CD14-positive monocyte (primary cell): ENCODE results near the gene CIITA. TPM values are rescaled to one million over a fixed set of nuclear protein-coding genes. Genes with fewer than 3 reads are reported as not detected.

ENCODE experiments used
- DNase-seq, 3 donors: peaks; one replicate each; pipeline ENCODE4 v3.0.0-alpha.2; 2011 to 2022
- H2AFZ ChIP-seq: 2 replicates; pipeline ENCODE4 v1.6.0; 2012; ENCODE audit warnings: mild to moderate bottlenecking, low read depth, low read length, inconsistent platforms; ENCODE audit not compliant: insufficient read depth, poor library complexity, severe bottlenecking
- H3K27ac ChIP-seq, 2 donors: 1 replicate in 1 of 2; 2 replicates in 1 of 2; pipeline ENCODE4 v1.5.1; 2012 to 2013; ENCODE audit warnings: low read length in 2 of 2, control low read depth in 1 of 2, inconsistent platforms in 1 of 2, low read depth in 1 of 2, mild to moderate bottlenecking in 1 of 2
- H3K27me3 ChIP-seq, 2 donors: one replicate each; pipeline versions ENCODE4 v1.6.0 to v1.6.1; 2011 to 2013; ENCODE audit warnings: low read length in 2 of 2; ENCODE audit not compliant: control insufficient read depth in 2 of 2, insufficient read depth in 2 of 2
- H3K36me3 ChIP-seq, 2 donors: replicated peaks in 1 of 2; 1 replicate in 1 of 2; 2 replicates in 1 of 2; pipeline versions ENCODE4 v1.5.1 to v1.6.1; 2012 to 2013; ENCODE audit warnings: low read length in 2 of 2, control low read depth in 1 of 2, inconsistent platforms in 1 of 2, mild to moderate bottlenecking in 1 of 2; ENCODE audit not compliant: insufficient read depth in 2 of 2, control insufficient read depth in 1 of 2
- H3K4me1 ChIP-seq, 2 donors: 1 replicate in 1 of 2; 2 replicates in 1 of 2; pipeline versions ENCODE4 v1.5.1 to v1.6.1; 2012 to 2013; ENCODE audit warnings: low read length in 2 of 2, control low read depth in 1 of 2, inconsistent platforms in 1 of 2, mild to moderate bottlenecking in 1 of 2, moderate library complexity in 1 of 2; ENCODE audit not compliant: insufficient read depth in 2 of 2, control insufficient read depth in 1 of 2
- H3K4me2 ChIP-seq: replicated peaks from 2 replicates; pipeline ENCODE3; 2012; ENCODE audit warnings: low read length, moderate library complexity, mild to moderate bottlenecking; ENCODE audit not compliant: poor library complexity, severe bottlenecking; ENCODE audit errors: extremely low read depth
- H3K4me3 ChIP-seq, 3 experiments: fragments of 200-600 bp in 1 of 3; sonication (generic) in 1 of 3; replicated peaks in 1 of 3; 1 replicate in 2 of 3; 2 replicates in 1 of 3; pipeline ENCODE4 v1.5.1; 2011 to 2013; ENCODE audit warnings: low read length in 3 of 3, mild to moderate bottlenecking in 3 of 3, control low read depth in 2 of 3, low read depth in 2 of 3, inconsistent platforms in 1 of 3, moderate library complexity in 1 of 3
- H3K79me2 ChIP-seq: 2 replicates; pipeline ENCODE4 v1.6.0; 2012; ENCODE audit warnings: mild to moderate bottlenecking, control low read depth, inconsistent platforms, low read length, moderate library complexity; ENCODE audit not compliant: insufficient read depth
- H3K9ac ChIP-seq: 2 replicates; pipeline ENCODE4 v1.6.0; 2017; ENCODE audit warnings: low read length, mild to moderate bottlenecking; ENCODE audit not compliant: insufficient read depth, poor library complexity, severe bottlenecking
- H3K9me3 ChIP-seq, 2 donors: replicated peaks in 1 of 2; 1 replicate in 1 of 2; 2 replicates in 1 of 2; pipeline versions ENCODE4 v1.5.1 to v1.6.1; 2012 to 2013; ENCODE audit warnings: low read length in 2 of 2, control low read depth in 1 of 2; ENCODE audit not compliant: control insufficient read depth in 1 of 2, insufficient read depth in 1 of 2
- H4K20me1 ChIP-seq: 2 replicates; pipeline ENCODE4 v1.6.0; 2012; ENCODE audit warnings: mild to moderate bottlenecking, low read length, control low read depth, moderate library complexity; ENCODE audit not compliant: insufficient read depth
- H3K27ac Mint-ChIP-seq, 7 donors: one replicate each; pipeline ENCODE4 v1.8.0; 2020; ENCODE audit warnings: mild to moderate bottlenecking in 7 of 7, mixed read lengths in 7 of 7, moderate library complexity in 6 of 7, inconsistent platforms in 2 of 7
- H3K27me3 Mint-ChIP-seq, 3 donors: one replicate each; pipeline ENCODE4 v1.8.0; 2021 to 2022; ENCODE audit warnings: low read depth in 3 of 3, mild to moderate bottlenecking in 3 of 3, mixed read lengths in 3 of 3, moderate library complexity in 3 of 3, inconsistent platforms in 1 of 3
- H3K36me3 Mint-ChIP-seq, 2 donors: one replicate each; pipeline ENCODE4 v1.8.0; 2020; ENCODE audit warnings: mixed read lengths in 2 of 2, inconsistent platforms in 1 of 2, mild to moderate bottlenecking in 1 of 2
- H3K4me1 Mint-ChIP-seq: one replicate; pipeline ENCODE4 v1.8.0; 2020; ENCODE audit warnings: mild to moderate bottlenecking, mixed read lengths
- H3K4me3 Mint-ChIP-seq, 2 donors: one replicate each; pipeline ENCODE4 v1.8.0; 2020; ENCODE audit warnings: mild to moderate bottlenecking in 2 of 2, mixed read lengths in 2 of 2, moderate library complexity in 1 of 2
- H3K9me3 Mint-ChIP-seq, 7 donors: one replicate each; pipeline ENCODE4 v1.8.0; 2020 to 2022; ENCODE audit warnings: mixed read lengths in 7 of 7, mild to moderate bottlenecking in 6 of 7, moderate library complexity in 6 of 7, inconsistent platforms in 2 of 7
- CTCF ChIP-seq: fragments of 200-600 bp; IDR thresholded peaks from one replicate; pipeline ENCODE4 v1.8.0; 2022; ENCODE audit warnings: antibody characterized with exemption, mild to moderate bottlenecking
- WGBS: methylation state at CpG from one replicate; pipeline ENCODE4 v1.1.5; 2013; ENCODE audit warnings: missing lambda C conversion rate; ENCODE audit not compliant: insufficient coverage; 5-methylcytosine and 5-hydroxymethylcytosine counted together
- intact Hi-C, 2 donors: fragments of 100-400 bp; cut with micrococcal nuclease; formaldehyde crosslinking; loops; one replicate each; pipeline versions ENCODE4 v1.15.0 to v1.15.1; 2023
- polyA plus RNA-seq, 3 donors: library from polyadenylated mRNA; depleted of rRNA in 1 of 3; unstranded in 2 of 3; stranded (reverse) in 1 of 3; fragments of 300-500 nt in 2 of 3; fragments of >200 nt in 1 of 3; fragmentation: Illumina TruSeq in 2 of 3; gene quantifications; 1 replicate in 2 of 3; 2 replicates in 1 of 3; pipeline ENCODE4 v1.2.3, GENCODE V29; 2012 to 2021

The CIITA gene
- polyA plus RNA-seq, 3 donors: 15.6 to 178 (median 22.1) TPM

GRCh38 chr16:10983159-10983558 lies 106.2 kb downstream of the CIITA start:
- TF ChIP-seq CTCF: no peak
- H3K4me3 ChIP-seq: no peak overlapping the region
- H3K9me3 ChIP-seq: no peaks in the 10 kb centered on the region
- no peak overlapping the region for H3K9ac ChIP-seq
- Mint-ChIP-seq H3K9me3 (no peaks in the 10 kb centered on the region), H3K4me1 (peaks cover 6% of the 10 kb centered on the region), H3K4me3 (no peak overlapping the region), H3K27ac (no peak overlapping the region), H3K36me3 (peaks cover 81 to 90% of the 10 kb centered on the region in 2 donors), H3K27me3 (no peaks in the 10 kb centered on the region)
- WGBS: 96% methylated on average over 8 of the region's 8 CpGs
- H3K27ac ChIP-seq: no peak overlapping the region
- no peaks in the 10 kb centered on the region for H3K4me1 ChIP-seq
- H3K36me3 ChIP-seq: peaks cover 51 to 87% of the 10 kb centered on the region in 2 donors
- intact Hi-C loops: loop anchor here in 1 of 2 donors (10.0 kb wide), 1 partner anchor 162 kb away; no protein-coding TSS in a partner anchor
- no peak overlapping the region for H2AFZ ChIP-seq
- DNase-seq: no peak
- H3K4me2 ChIP-seq: no peak overlapping the region
- H3K79me2 ChIP-seq: no peaks in the 10 kb centered on the region
- no peaks in the 10 kb centered on the region for H3K27me3 ChIP-seq
- no peaks in the 10 kb centered on the region for H4K20me1 ChIP-seq

- DNase-seq: no peak
- intact Hi-C loops: loop anchor here in 1 of 2 donors (10.0 kb wide), 1 partner anchor 160 kb away; no protein-coding TSS in a partner anchor
- H3K27me3 Mint-ChIP-seq: no peaks in the 10 kb centered on the region
- Histone ChIP-seq H3K9me3 (no peaks in the 10 kb centered on the region), H3K27ac (no peak overlapping the region), H3K9ac (no peak overlapping the region), H2AFZ (no peak overlapping the region), H3K4me2 (no peak overlapping the region), H4K20me1 (no peaks in the 10 kb centered on the region), H3K79me2 (no peaks in the 10 kb centered on the region), H3K36me3 (peaks cover 47 to 87% of the 10 kb centered on the region in 2 donors), H3K27me3 (no peaks in the 10 kb centered on the region), H3K4me1 (no peaks in the 10 kb centered on the region), H3K4me3 (no peak overlapping the region)
- TF ChIP-seq CTCF: no peak
- H3K27ac Mint-ChIP-seq: no peak overlapping the region
- H3K36me3 Mint-ChIP-seq: peaks cover 80 to 90% of the 10 kb centered on the region in 2 donors
- H3K4me1 Mint-ChIP-seq: peaks cover 6% of the 10 kb centered on the region
- no peak overlapping the region for H3K4me3 Mint-ChIP-seq
- H3K9me3 Mint-ChIP-seq: no peaks in the 10 kb centered on the region
- WGBS: 96% methylated on average over 5 of the region's 6 CpGs
Observed at GRCh38 chr16:10984509-10984908, 107.5 kb downstream of the CIITA start.

Other genes starting within 250 kb of the CIITA start
- gene TEKT5, start 182.3 kb upstream of the CIITA start, polyA plus RNA-seq: under 1 TPM in 1 of 3 donors, not detected in 2; 0.16 TPM
- 10 to 100 TPM; 52.8 to 56.6 (median 54.3) TPM for gene NUBP1, start 133.4 kb upstream of the CIITA start, polyA plus RNA-seq
- under 1 TPM; 0.06 to 0.17 (median 0.08) TPM for gene TVP23A, start 58.4 kb upstream of the CIITA start, polyA plus RNA-seq
- 10 to 100 TPM in 1 of 3 donors, 1 to 10 TPM in 2; 4.9 to 10.8 (median 6.8) TPM for gene DEXI, start 65.3 kb downstream of the CIITA start, polyA plus RNA-seq
- gene CLEC16A, start 67.4 kb downstream of the CIITA start, polyA plus RNA-seq: 10 to 100 TPM in 1 of 3 donors, 1 to 10 TPM in 2; 3.4 to 12.0 (median 5.8) TPM